Measurements from ENCODE around the gene NCOA3.
"Not testable (repeated sequence)": the region's sequence is repeated elsewhere in the genome, so short reads cannot be mapped to it uniquely, and the experiment has no call there.

Gene NCOA3

GRCh38 chr20:47475419-47476044 is 26.2 kb upstream of the NCOA3 start:
- DNase-seq: no peak

- DNase-seq: no peak
Observed at GRCh38 chr20:47476452-47476851, 25.2 kb upstream of the NCOA3 start.

- no peak for DNase-seq
Observed at GRCh38 chr20:47479093-47479492, 22.6 kb upstream of the NCOA3 start.

- DNase-seq: no peak
Observed at GRCh38 chr20:47479506-47479905, 22.2 kb upstream of the NCOA3 start.

- DNase-seq: no peak
Observed at GRCh38 chr20:47480239-47480638, 21.4 kb upstream of the NCOA3 start.

- DNase-seq: no peak
Observed at GRCh38 chr20:47480705-47481104, 21.0 kb upstream of the NCOA3 start.

- DNase-seq: no peak
Observed at GRCh38 chr20:47481330-47482216, 20.1 kb upstream of the NCOA3 start.

GRCh38 chr20:47482705-47483104 is 19.0 kb upstream of the NCOA3 start:
- no peak for DNase-seq

GRCh38 chr20:47484303-47484702 is 17.4 kb upstream of the NCOA3 start:
- no peak for DNase-seq

GRCh38 chr20:47487175-47487917 is 14.3 kb upstream of the NCOA3 start:
- DNase-seq: peak; percentile 71 to 92

- DNase-seq: peak; percentile 85 to 87
Observed at GRCh38 chr20:47489448-47489872, 12.2 kb upstream of the NCOA3 start.

- DNase-seq: no peak
Observed at GRCh38 chr20:47490795-47491194, 10.9 kb upstream of the NCOA3 start.

- no peak for DNase-seq
Observed at GRCh38 chr20:47492284-47492683, 9.4 kb upstream of the NCOA3 start.

GRCh38 chr20:47493175-47493962 is 8.3 kb upstream of the NCOA3 start:
- peak; percentile 43 to 50 for DNase-seq

GRCh38 chr20:47493963-47494293 is 7.8 kb upstream of the NCOA3 start:
- DNase-seq: no peak

- DNase-seq: not testable (repeated sequence)
Observed at GRCh38 chr20:47494606-47495005, 7.1 kb upstream of the NCOA3 start.

GRCh38 chr20:47496118-47496517 is 5.6 kb upstream of the NCOA3 start:
- DNase-seq: no peak

GRCh38 chr20:47498606-47499005 is 3.1 kb upstream of the NCOA3 start:
- no peak for DNase-seq

- no peak for DNase-seq
Observed at GRCh38 chr20:47499053-47499452, 2.6 kb upstream of the NCOA3 start.

GRCh38 chr20:47500082-47500481 is 1.6 kb upstream of the NCOA3 start:
- DNase-seq: not testable (repeated sequence)

GRCh38 chr20:47500554-47500953 is 1.1 kb upstream of the NCOA3 start:
- DNase-seq: no peak

- DNase-seq: peak in 1 of 2 donors; percentile 18
Observed at GRCh38 chr20:47501116-47501481, 588 bp upstream of the NCOA3 start.
